Measurements from ENCODE around the gene ITGB1BP1.

The ITGB1BP1 gene

GRCh38 chr2:9379391-9379755, 44.0 kb downstream of the ITGB1BP1 start:
- no peak overlapping the region for H3K4me3 ChIP-seq (ENCODE audit: low read depth, low read length)
- DNase-seq (ENCODE audit: low read depth), result no peak
- no peak for TF ChIP-seq CTCF (IDR thresholded peaks at IDR 0.05; ENCODE audit: insufficient read depth, low read depth, low read length, missing control alignments)

- no peak for DNase-seq (ENCODE audit: low read depth)
- no peak overlapping the region for H3K4me3 ChIP-seq (ENCODE audit: low read depth, low read length)
- TF ChIP-seq CTCF (IDR thresholded peaks at IDR 0.05; ENCODE audit: insufficient read depth, low read depth, low read length, missing control alignments), result no peak
These were observed 44.6 kb downstream of the ITGB1BP1 start for GRCh38 chr2:9378433-9379390.

- no peak for TF ChIP-seq CTCF (IDR thresholded peaks at IDR 0.05; ENCODE audit: insufficient read depth, low read depth, low read length, missing control alignments)
- DNase-seq (ENCODE audit: low read depth), result no peak
- H3K4me3 ChIP-seq (ENCODE audit: low read depth, low read length), result no peak overlapping the region
These were observed 45.7 kb downstream of the ITGB1BP1 start for GRCh38 chr2:9377461-9378097.

- TF ChIP-seq CTCF (IDR thresholded peaks at IDR 0.05; ENCODE audit: insufficient read depth, low read depth, low read length, missing control alignments), result peak; percentile 46
- no peak overlapping the region for H3K4me3 ChIP-seq (ENCODE audit: low read depth, low read length)
- peak; percentile 18 for DNase-seq (ENCODE audit: low read depth)
These were observed 47.4 kb downstream of the ITGB1BP1 start for GRCh38 chr2:9375857-9376428.

GRCh38 chr2:9374071-9374730, 49.1 kb downstream of the ITGB1BP1 start:
- no peak for DNase-seq (ENCODE audit: low read depth)
- no peak overlapping the region for H3K4me3 ChIP-seq (ENCODE audit: low read depth, low read length)
- no peak for TF ChIP-seq CTCF (IDR thresholded peaks at IDR 0.05; ENCODE audit: insufficient read depth, low read depth, low read length, missing control alignments)

GRCh38 chr2:9373476-9373875, 49.9 kb downstream of the ITGB1BP1 start:
- H3K4me3 ChIP-seq (ENCODE audit: low read depth, low read length), result no peak overlapping the region
- no peak for TF ChIP-seq CTCF (IDR thresholded peaks at IDR 0.05; ENCODE audit: insufficient read depth, low read depth, low read length, missing control alignments)
- DNase-seq (ENCODE audit: low read depth), result no peak
